HCT116 (cell line): ENCODE results near the gene ZFYVE1.

ENCODE experiments used
- CEBPB ChIP-seq: IDR thresholded peaks from 2 replicates; pipeline ENCODE4 v1.6.1; 2012; ENCODE audit warnings: low read depth
- EZH2 ChIP-seq: fragments of 200-600 bp; sonication (generic); IDR thresholded peaks from 2 replicates; pipeline ENCODE4 v1.6.1; 2017; ENCODE audit warnings: antibody characterized with exemption, mixed run types
- JUND ChIP-seq: IDR thresholded peaks from 2 replicates; pipeline ENCODE4 v1.6.1; 2012
- POLR2A ChIP-seq: IDR thresholded peaks from 2 replicates; pipeline ENCODE4 v1.7.0; 2011; ENCODE audit warnings: borderline replicate concordance; ENCODE audit not compliant: insufficient read depth, insufficient read length; ENCODE audit errors: extremely low read depth
- POLR2AphosphoS5 ChIP-seq: IDR thresholded peaks from 2 replicates; pipeline ENCODE4 v1.6.1; 2011; ENCODE audit warnings: mild to moderate bottlenecking, low read depth, low read length, moderate library complexity
- SIN3A ChIP-seq: IDR thresholded peaks from 2 replicates; pipeline ENCODE4 v1.6.1; 2012; ENCODE audit warnings: low read depth
- YY1 ChIP-seq: IDR thresholded peaks from 2 replicates; pipeline ENCODE4 v1.6.1; 2011; ENCODE audit warnings: low read length, low read depth, moderate library complexity, mild to moderate bottlenecking; ENCODE audit not compliant: insufficient replicate concordance; ENCODE audit errors: extremely low read depth
- TF ChIP-seq, protein P1 (sequence below), 3 experiments: fragments of 200-600 bp in 1 of 3; sonication (generic) in 1 of 3; IDR thresholded peaks in 2 of 3; conservative IDR thresholded peaks in 1 of 3; 2 replicates each; pipeline ENCODE4 v1.5.1; 2012 to 2017; ENCODE audit warnings: low read depth in 2 of 3, low read length in 2 of 3, antibody characterized with exemption in 1 of 3, borderline replicate concordance in 1 of 3, control low read depth in 1 of 3, mild to moderate bottlenecking in 1 of 3, mixed read lengths in 1 of 3, mixed run types in 1 of 3, moderate library complexity in 1 of 3; ENCODE audit not compliant: insufficient read depth in 1 of 3
- TF ChIP-seq, protein P2 (sequence below): IDR thresholded peaks from 2 replicates; pipeline ENCODE4 v1.6.1; 2012
- TF ChIP-seq, protein P3 (sequence below): IDR thresholded peaks from 2 replicates; pipeline ENCODE4 v1.6.1; 2012; ENCODE audit warnings: low read depth

GRCh38 chr14:73026845-73027542 is at the start of gene ZFYVE1:
- TF ChIP-seq, protein P1, sequence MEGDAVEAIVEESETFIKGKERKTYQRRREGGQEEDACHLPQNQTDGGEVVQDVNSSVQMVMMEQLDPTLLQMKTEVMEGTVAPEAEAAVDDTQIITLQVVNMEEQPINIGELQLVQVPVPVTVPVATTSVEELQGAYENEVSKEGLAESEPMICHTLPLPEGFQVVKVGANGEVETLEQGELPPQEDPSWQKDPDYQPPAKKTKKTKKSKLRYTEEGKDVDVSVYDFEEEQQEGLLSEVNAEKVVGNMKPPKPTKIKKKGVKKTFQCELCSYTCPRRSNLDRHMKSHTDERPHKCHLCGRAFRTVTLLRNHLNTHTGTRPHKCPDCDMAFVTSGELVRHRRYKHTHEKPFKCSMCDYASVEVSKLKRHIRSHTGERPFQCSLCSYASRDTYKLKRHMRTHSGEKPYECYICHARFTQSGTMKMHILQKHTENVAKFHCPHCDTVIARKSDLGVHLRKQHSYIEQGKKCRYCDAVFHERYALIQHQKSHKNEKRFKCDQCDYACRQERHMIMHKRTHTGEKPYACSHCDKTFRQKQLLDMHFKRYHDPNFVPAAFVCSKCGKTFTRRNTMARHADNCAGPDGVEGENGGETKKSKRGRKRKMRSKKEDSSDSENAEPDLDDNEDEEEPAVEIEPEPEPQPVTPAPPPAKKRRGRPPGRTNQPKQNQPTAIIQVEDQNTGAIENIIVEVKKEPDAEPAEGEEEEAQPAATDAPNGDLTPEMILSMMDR (IDR thresholded peaks at IDR 0.05 in 2 of 3, conservative IDR thresholded peaks at IDR 0.05 in 1 of 3; ENCODE audit: borderline replicate concordance in 1 of 3, insufficient read depth in 1 of 3, low read depth in 2 of 3, low read length in 2 of 3): no peak
- TF ChIP-seq YY1: peak; percentile 80
- TF ChIP-seq CEBPB: no peak
- peak; percentile 81 for TF ChIP-seq POLR2AphosphoS5
- no peak for TF ChIP-seq EZH2
- no peak for TF ChIP-seq POLR2A
- TF ChIP-seq, protein P2, sequence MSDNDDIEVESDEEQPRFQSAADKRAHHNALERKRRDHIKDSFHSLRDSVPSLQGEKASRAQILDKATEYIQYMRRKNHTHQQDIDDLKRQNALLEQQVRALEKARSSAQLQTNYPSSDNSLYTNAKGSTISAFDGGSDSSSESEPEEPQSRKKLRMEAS: no peak
- TF ChIP-seq, protein P3, sequence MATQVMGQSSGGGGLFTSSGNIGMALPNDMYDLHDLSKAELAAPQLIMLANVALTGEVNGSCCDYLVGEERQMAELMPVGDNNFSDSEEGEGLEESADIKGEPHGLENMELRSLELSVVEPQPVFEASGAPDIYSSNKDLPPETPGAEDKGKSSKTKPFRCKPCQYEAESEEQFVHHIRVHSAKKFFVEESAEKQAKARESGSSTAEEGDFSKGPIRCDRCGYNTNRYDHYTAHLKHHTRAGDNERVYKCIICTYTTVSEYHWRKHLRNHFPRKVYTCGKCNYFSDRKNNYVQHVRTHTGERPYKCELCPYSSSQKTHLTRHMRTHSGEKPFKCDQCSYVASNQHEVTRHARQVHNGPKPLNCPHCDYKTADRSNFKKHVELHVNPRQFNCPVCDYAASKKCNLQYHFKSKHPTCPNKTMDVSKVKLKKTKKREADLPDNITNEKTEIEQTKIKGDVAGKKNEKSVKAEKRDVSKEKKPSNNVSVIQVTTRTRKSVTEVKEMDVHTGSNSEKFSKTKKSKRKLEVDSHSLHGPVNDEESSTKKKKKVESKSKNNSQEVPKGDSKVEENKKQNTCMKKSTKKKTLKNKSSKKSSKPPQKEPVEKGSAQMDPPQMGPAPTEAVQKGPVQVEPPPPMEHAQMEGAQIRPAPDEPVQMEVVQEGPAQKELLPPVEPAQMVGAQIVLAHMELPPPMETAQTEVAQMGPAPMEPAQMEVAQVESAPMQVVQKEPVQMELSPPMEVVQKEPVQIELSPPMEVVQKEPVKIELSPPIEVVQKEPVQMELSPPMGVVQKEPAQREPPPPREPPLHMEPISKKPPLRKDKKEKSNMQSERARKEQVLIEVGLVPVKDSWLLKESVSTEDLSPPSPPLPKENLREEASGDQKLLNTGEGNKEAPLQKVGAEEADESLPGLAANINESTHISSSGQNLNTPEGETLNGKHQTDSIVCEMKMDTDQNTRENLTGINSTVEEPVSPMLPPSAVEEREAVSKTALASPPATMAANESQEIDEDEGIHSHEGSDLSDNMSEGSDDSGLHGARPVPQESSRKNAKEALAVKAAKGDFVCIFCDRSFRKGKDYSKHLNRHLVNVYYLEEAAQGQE: no peak
- TF ChIP-seq SIN3A: peak; percentile 90
- no peak for TF ChIP-seq JUND
